Muscle of leg (tissue), 11 donors: ENCODE measurements around the gene DCANP1. TPM values are rescaled to one million over a fixed set of nuclear protein-coding genes. Genes with fewer than 3 reads are reported as not detected.

Experiments
- DNase-seq: peaks from one replicate; pipeline ENCODE4 v3.0.0; 2013
- H3K27ac ChIP-seq: one replicate; pipeline ENCODE4 v1.5.1; 2013; ENCODE audit warnings: mild to moderate bottlenecking, low read length, control low read depth
- H3K27me3 ChIP-seq: one replicate; pipeline ENCODE4 v1.6.1; 2013; ENCODE audit warnings: low read length; ENCODE audit not compliant: control insufficient read depth, insufficient read depth
- H3K36me3 ChIP-seq: one replicate; pipeline ENCODE4 v1.6.1; 2013; ENCODE audit warnings: low read length; ENCODE audit not compliant: control insufficient read depth, insufficient read depth
- H3K4me1 ChIP-seq: one replicate; pipeline ENCODE4 v1.6.1; 2013; ENCODE audit warnings: low read length; ENCODE audit not compliant: control insufficient read depth, insufficient read depth
- H3K4me3 ChIP-seq: one replicate; pipeline ENCODE4 v1.5.1; 2013; ENCODE audit warnings: low read length, control low read depth
- H3K9me3 ChIP-seq: replicated peaks from 2 replicates; pipeline ENCODE4 v1.6.1; 2013; ENCODE audit warnings: low read depth, low read length; ENCODE audit not compliant: control insufficient read depth
- WGBS: methylation state at CpG from one replicate; pipeline ENCODE4 v1.1.5; 2013; ENCODE audit warnings: missing lambda C conversion rate; ENCODE audit not compliant: insufficient coverage; 5-methylcytosine and 5-hydroxymethylcytosine counted together
- polyA plus RNA-seq, 8 donors: library from polyadenylated mRNA; unstranded; fragments of 120-200 nt; gene quantifications; one replicate each; pipeline versions ENCODE4 v1.2.1 to v1.2.3, GENCODE V29; 2013; ENCODE audit warnings: inconsistent platforms in 1 of 8, low replicate concordance in 1 of 8; ENCODE audit not compliant: insufficient read length in 8 of 8, insufficient read depth in 1 of 8
- total RNA-seq: library from RNA; stranded (reverse); fragments of 120-200 nt; gene quantifications from one replicate; pipeline ENCODE4 v1.2.4, GENCODE V29; 2013

DCANP1 gene
- total and polyA plus RNA-seq, 9 donors, result 0.06 to 0.21 (median 0.10) TPM; not detected in 5

DNA sequence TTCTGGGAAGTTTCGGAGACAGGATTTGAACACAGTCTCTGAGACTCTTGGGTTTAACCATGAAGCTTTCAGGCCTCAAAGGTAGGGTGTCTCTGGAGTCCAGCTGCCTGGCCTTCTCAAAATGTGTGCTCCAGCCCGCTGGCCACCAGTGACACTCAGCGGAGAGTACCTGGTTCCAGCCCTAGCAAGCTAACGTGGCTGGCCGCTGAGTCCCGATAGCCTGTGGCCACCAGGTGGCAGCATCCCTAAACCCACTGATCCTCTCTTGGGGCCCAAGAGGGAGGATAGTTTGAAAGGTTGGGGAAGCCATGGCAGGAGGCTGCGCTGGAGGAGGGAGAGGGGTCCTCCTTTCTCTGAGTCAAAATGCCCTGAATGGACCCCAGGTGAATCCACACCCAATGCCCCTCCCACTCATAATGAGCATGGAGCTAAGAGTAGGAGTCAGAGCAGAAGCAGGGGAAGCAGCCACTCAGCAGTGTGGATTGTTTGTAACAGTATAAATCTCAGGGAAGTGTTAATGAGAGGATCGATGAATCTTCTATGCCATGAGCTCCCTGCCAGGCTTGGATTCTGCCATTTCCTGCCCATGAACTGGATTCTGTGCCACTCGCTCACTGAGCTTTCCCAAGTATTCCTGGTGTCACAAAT lies 10.4 kb upstream of the DCANP1 start:
- WGBS, result 63% methylated on average over 6 of the region's 9 CpGs
- no peaks in the 10 kb centered on the region for H3K9me3 ChIP-seq
- peaks cover 50% of the 10 kb centered on the region for H3K27me3 ChIP-seq

DNA sequence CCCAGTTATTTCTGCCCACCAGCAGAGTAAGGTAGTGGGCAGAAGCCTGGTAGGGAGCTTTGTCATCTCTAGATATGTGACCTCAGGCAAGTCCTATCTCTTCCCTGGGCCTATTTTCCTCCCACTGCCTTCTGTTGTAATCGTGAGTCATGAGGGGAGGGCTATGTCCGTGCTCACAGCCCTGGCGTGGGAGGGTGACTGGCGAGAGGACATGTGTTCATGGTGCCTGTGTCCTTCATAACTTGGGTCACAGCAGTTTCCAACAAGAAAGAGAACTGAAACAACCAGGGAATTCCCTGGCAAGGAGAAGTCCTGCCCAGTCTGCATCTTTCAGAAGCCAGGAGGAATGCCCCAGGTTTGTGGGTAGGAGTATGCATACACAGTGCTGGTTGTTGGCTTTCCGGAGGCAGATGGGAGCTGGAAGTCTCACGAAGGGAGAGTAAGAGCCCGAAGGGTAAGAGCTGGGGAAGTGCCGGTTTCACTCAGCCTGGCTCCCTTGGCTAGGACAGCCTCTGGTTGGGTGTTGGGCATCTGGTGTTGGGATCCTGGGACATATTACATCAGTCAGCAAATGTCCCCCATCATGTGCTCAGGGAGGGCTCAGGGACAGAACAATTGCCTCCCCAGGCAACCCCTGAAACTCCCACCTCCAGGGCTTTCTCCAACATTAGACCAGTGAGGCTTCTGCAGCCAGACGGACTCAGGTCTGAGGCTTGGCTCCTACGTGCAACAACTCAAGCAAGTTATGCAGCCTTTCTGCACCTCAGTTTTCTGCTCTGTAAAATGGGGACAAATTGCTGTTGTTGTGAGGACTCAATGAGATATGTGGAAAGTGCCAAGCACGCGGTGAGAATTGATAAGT lies 9.3 kb upstream of the DCANP1 start:
- peaks cover 48% of the 10 kb centered on the region for H3K27me3 ChIP-seq
- DNase-seq, result peak; percentile 72
- WGBS, result 83% methylated on average over 11 of the region's 12 CpGs
- no peak overlapping the region for H3K4me3 ChIP-seq
- no peak overlapping the region for H3K27ac ChIP-seq
- no peaks in the 10 kb centered on the region for H3K36me3 ChIP-seq
- peaks cover 15% of the 10 kb centered on the region for H3K4me1 ChIP-seq
- no peaks in the 10 kb centered on the region for H3K9me3 ChIP-seq

More for the DNA sequence above, 10.4 kb upstream of the DCANP1 start:
- DNase-seq, result peak; percentile 52
- H3K36me3 ChIP-seq, result no peaks in the 10 kb centered on the region
- no peak overlapping the region for H3K27ac ChIP-seq
- H3K4me1 ChIP-seq, result peaks cover 9% of the 10 kb centered on the region
- H3K4me3 ChIP-seq, result no peak overlapping the region

DNA sequence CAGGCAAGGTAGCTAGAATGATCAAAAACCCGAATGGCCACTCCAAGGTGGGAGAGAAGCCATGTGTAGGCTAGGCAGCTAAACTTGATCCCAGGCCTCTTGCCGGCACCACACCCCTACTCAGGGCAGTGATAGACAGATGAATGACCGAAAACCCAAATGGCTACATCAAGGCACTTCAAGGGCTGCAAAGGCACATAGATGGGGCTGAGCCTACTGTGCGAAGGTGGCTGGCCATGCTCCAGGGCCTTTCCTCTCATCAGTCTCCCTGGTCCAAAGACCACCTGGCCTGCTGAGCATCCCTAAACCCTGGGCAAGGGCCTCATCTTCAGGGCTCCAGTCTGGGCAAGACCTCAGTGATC lies 8.7 kb upstream of the DCANP1 start:
- H3K9me3 ChIP-seq, result no peaks in the 10 kb centered on the region
- H3K4me1 ChIP-seq, result peaks cover 15% of the 10 kb centered on the region
- WGBS, result 100% methylated on average over 3 of the region's 4 CpGs
- no peaks in the 10 kb centered on the region for H3K36me3 ChIP-seq
- no peak overlapping the region for H3K27ac ChIP-seq
- no peak overlapping the region for H3K4me3 ChIP-seq
- DNase-seq, result no peak
- H3K27me3 ChIP-seq, result peaks cover 48% of the 10 kb centered on the region

DNA sequence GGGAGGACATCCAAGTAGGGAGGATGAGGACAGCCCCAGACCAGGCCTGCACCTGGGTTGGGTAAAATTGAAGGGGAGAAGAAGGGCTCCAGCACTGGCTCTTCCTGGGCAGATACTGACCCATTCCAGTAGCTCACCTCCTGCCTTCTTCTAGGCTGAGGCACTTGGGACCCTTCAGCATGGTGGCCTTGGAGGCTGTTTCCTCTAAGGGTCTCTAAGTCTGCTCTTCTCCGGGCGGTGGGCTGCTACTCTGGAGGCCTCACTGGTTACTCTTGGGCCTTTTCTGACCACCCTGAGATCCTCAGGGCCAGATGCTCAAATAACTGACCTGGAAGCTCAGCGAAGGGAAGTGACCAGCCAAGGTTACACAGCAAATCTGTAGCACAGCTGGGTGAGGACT lies 7.8 kb upstream of the DCANP1 start:
- WGBS, result 100% methylated on average over 1 of the region's 3 CpGs
- Histone ChIP-seq H3K4me3 (no peak overlapping the region), H3K4me1 (peaks cover 15% of the 10 kb centered on the region), H3K36me3 (no peaks in the 10 kb centered on the region), H3K9me3 (no peaks in the 10 kb centered on the region), H3K27me3 (peaks cover 42% of the 10 kb centered on the region), H3K27ac (no peak overlapping the region)
- no peak for DNase-seq

DNA sequence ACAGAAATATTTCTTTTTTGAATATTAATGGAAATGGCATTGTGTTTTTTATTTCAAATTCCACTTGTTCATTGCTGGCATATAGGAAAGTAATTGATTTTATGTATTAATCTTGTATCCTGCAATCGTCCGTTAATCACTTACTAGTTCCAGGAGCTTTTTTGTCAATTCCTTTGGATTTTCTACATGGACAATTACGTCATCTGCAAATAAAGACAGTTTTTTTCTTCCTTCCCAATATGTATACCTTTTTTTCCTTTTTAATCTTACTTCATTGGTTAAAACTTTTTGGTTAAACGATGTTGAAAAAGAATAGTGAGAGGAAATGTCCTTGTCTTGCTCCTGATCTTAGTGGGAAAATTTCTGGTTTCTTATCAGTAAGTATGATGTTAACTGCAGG lies 6.5 kb upstream of the DCANP1 start:
- H3K27ac ChIP-seq, result no peak overlapping the region
- no peaks in the 10 kb centered on the region for H3K9me3 ChIP-seq
- H3K27me3 ChIP-seq, result peaks cover 39% of the 10 kb centered on the region
- H3K4me3 ChIP-seq, result no peak overlapping the region
- H3K4me1 ChIP-seq, result peaks cover 7% of the 10 kb centered on the region
- no peaks in the 10 kb centered on the region for H3K36me3 ChIP-seq
- DNase-seq, result no peak
- no CpG with 5 or more reads among the region's 4 CpGs for WGBS

DNA sequence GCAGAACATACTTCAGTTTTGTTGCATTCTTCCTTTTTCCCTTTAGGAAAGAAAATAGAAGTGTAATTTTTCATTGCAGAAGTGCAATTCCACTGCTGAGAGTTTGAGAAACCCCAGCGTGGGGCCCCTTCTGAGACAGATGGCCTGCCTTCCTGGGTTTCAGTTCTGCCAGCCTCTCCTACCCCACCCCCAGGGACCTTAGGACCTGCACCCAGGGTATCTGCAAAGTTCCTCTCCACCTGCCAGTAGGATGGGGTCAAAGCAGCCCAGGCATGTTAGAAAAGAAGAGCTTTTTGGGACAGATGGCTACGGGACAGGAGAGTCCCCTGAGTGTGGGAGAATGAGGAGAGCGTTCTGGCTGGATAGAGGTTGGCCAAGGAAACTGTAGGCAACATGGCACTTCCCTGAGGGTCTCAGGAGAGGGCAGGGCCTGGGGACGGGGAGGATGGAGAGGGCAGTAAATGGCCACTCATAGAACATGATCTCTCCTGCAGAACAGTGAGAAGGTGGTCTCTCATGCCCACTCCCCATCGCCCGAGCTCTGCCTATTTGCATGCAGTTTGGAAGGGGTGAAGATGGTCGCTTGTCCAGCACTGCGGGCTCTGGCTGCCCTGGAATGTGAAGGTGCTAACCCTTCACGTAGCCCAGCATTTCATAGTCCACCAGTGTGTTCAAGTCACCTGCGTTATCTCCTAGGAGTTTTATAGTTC lies 5.3 kb upstream of the DCANP1 start, which contains the start of gene TIFAB:
TSS of gene TIFAB (minus strand) at position 31 of the 710 bp plus-strand sequence. CDS start 2,412 bp downstream, outside the sequence.
- H3K27me3 ChIP-seq, result peaks cover 35% of the 10 kb centered on the region
- 83% methylated on average over 7 of the region's 10 CpGs for WGBS
- no peak for DNase-seq
- H3K4me1 ChIP-seq, result peaks cover 6% of the 10 kb centered on the region
- no peaks in the 10 kb centered on the region for H3K36me3 ChIP-seq
- H3K9me3 ChIP-seq, result no peaks in the 10 kb centered on the region
- no peak within 1 kb of the TSS for H3K27ac ChIP-seq
- no peak within 1 kb of the TSS for H3K4me3 ChIP-seq

DNA sequence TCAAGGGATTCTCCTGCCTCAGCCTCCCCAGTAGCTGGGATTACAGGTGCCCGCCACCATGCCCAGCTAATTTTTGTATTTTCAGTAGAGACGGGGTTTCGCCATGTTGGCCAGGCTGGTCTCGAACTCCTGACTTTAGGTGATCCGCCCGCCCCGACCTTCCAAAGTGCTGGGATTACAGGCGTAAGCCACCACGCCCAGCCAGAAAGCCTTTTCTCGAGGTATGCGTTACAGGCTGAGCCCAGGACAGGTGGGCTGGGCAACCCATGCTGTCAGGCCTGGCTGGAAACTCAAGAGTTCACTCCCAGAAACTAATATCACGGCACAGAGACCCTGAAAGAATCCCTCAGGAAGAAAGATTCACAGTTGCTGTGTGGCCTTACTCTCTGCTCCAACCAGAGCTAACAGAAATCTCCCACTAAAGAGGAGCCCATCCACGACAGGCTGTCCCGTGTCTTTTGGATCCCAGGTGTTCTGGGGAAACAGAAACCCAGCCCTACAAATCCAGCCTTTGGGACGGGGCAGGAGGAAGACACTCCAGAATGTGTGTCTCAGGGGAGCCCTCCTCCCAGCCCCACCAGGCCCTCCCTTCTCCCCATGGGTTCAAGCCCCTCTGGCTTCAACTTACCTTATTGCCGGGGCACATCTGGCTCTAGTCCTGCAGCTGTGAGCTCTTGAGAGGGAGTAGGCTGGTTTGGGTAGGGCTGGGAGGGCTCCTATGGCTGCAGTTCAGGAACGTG lies 4.6 kb upstream of the DCANP1 start:
- Histone ChIP-seq H3K4me1 (peaks cover 7% of the 10 kb centered on the region), H3K36me3 (no peaks in the 10 kb centered on the region), H3K27me3 (peaks cover 32% of the 10 kb centered on the region), H3K9me3 (no peaks in the 10 kb centered on the region), H3K27ac (no peak overlapping the region), H3K4me3 (no peak overlapping the region)
- DNase-seq, result no peak
- 77% methylated on average over 15 of the region's 17 CpGs for WGBS

DNA sequence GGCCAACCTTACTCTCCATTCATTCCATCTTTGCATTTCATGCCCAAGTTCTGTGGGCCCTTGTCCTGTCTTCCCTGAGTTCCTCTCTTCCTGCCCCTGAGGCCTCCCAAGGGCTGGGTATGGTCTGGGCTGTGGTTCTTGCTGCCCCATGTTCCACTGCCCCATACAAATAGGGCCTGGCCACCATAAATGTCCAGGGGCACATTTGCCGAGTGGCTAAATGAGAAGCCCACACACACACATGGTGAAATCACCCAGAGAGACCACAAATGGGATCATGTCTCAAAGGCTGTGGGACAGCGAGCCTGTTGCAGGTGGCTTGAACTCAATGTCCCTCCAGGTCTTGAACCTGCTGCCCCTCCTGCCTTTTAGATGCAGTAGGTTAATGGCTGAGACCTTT lies 3.8 kb upstream of the DCANP1 start:
- WGBS, result 89% methylated on average over 1 of the region's 2 CpGs
- no peaks in the 10 kb centered on the region for H3K9me3 ChIP-seq
- H3K4me1 ChIP-seq, result peaks cover 12% of the 10 kb centered on the region
- H3K4me3 ChIP-seq, result no peak overlapping the region
- H3K36me3 ChIP-seq, result no peaks in the 10 kb centered on the region
- no peak for DNase-seq
- no peak overlapping the region for H3K27ac ChIP-seq
- H3K27me3 ChIP-seq, result peaks cover 26% of the 10 kb centered on the region

DNA sequence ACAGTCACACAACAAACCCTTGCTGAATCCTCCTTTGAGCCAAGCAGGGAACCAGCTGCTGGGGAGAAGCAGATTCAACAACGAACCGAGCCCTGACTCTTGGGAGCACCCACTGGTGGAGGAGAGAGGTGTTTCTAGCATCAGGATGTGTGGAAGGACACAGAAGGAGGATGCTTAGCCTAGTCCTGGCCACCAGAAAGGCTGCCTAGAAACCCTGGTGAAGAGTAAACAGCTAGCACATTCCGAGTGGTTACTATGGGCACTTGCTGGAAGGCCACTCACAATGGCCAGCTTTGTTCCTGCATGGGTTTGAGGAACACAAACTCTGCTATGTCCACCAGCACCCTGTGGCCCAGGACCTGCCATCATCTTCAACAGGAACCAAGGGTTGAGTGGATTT lies 3.2 kb upstream of the DCANP1 start:
- no peak for DNase-seq
- no peak overlapping the region for H3K4me3 ChIP-seq
- H3K9me3 ChIP-seq, result no peaks in the 10 kb centered on the region
- H3K36me3 ChIP-seq, result no peaks in the 10 kb centered on the region
- H3K27ac ChIP-seq, result no peak overlapping the region
- H3K27me3 ChIP-seq, result peaks cover 24% of the 10 kb centered on the region
- peaks cover 16% of the 10 kb centered on the region for H3K4me1 ChIP-seq
- WGBS, result 87% methylated on average over 3 of the region's 3 CpGs
